H1 (cell line): ENCODE data around the gene ZC3HAV1. TPM values are rescaled to one million over a fixed set of nuclear protein-coding genes. Genes with fewer than 3 reads are reported as not detected.

ENCODE experiments used
- YY1 ChIP-seq: IDR thresholded peaks from 2 replicates; pipeline ENCODE4 v1.6.1; 2011; ENCODE audit warnings: low read depth, mild to moderate bottlenecking, low read length
- polyA plus RNA-seq, 7 experiments: library from polyadenylated mRNA; depleted of rRNA in 3 of 7; stranded (reverse) in 5 of 7; unstranded in 2 of 7; fragments of >200 nt in 5 of 7; fragments of 200-250 nt in 2 of 7; gene quantifications; 1 replicate in 5 of 7; 2 replicates in 1 of 7; 4 replicates in 1 of 7; pipeline versions ENCODE4 v1.2.1 to v1.2.3, GENCODE V29; 2011 to 2013; ENCODE audit warnings: missing spikeins in 2 of 7, mixed read lengths in 2 of 7
- total RNA-seq: library from RNA; stranded (reverse); fragmentation: NEBNext Ultra II Directional; extraction: Animal tissue kit (Norgen Biotek cat#: 25700); gene quantifications from 2 replicates; pipeline ENCODE4 v1.2.1, GENCODE V29; 2021

ZC3HAV1 gene
- total and polyA plus RNA-seq, 2 of the 8 experiments (the other 6 are each of a cell fraction or from before 2014, with no cell fraction given): 22.5 to 43.4 TPM

- TF ChIP-seq YY1: no peak
Measured at GRCh38 chr7:139075031-139075652, 34.4 kb downstream of the ZC3HAV1 start (continued).
